GM12878 (cell line): ENCODE data around the gene LIF. TPM values are rescaled to one million over a fixed set of nuclear protein-coding genes. Genes with fewer than 3 reads are reported as not detected.

Experiments
- ATAC-seq: fragments of 200-7000 bp; cut with Tn5 transposase; 3 replicates; pipeline ENCODE4 v1.9.1; 2020; ENCODE audit warnings: mild to moderate bottlenecking, moderate library complexity
- BruUV-seq: library from RNA; stranded (reverse); fragments of 400-500 nt; replicated peaks from 2 replicates; lab custom pipeline; 2021; lab: Mats Ljungman, UMichigan
- CTCF ChIA-PET: fragments of 300-600 bp; sonication (Branson Sonifier 250); formaldehyde crosslinking; extraction: SDS; loops from one replicate; lab custom pipeline; 2021; ENCODE audit warnings: inconsistent platforms; lab: Yijun Ruan, JAX
- POLR2A ChIA-PET: fragments of 350-600 bp; formaldehyde crosslinking; extraction: SDS; loops from one replicate; lab custom pipeline; 2021; ENCODE audit warnings: inconsistent platforms; lab: Charles Lee
- RAD21 ChIA-PET: fragments of 300-600 bp; sonication (Branson Sonifier 250); formaldehyde crosslinking; loops from one replicate; lab custom pipeline; 2023; ENCODE audit warnings: antibody characterized with exemption; ENCODE audit not compliant: unreplicated experiment; lab: Charles Lee
- SMC1A ChIA-PET: fragments of 300-600 bp; sonication (Branson Sonifier 250); formaldehyde crosslinking; loops from one replicate; lab custom pipeline; 2023; ENCODE audit not compliant: unreplicated experiment, uncharacterized antibody; lab: Charles Lee
- DNase-seq: peaks from one replicate; pipeline ENCODE4 v3.0.0-alpha.2; 2011; ENCODE audit warnings: low read depth, low spot score
- FAIRE-seq: peaks from 3 replicates; lab custom pipeline; 2011; peaks lifted over from hg19 to GRCh38; lab: Jason Lieb, UNC
- H2AFZ ChIP-seq: 2 replicates; pipeline ENCODE4 v1.6.0; 2011; ENCODE audit warnings: low read depth, low read length, control low read depth; ENCODE audit not compliant: control insufficient read depth
- H3K27ac ChIP-seq: 2 replicates; pipeline ENCODE4 v1.5.1; 2011; ENCODE audit warnings: control low read depth; ENCODE audit not compliant: control insufficient read depth, insufficient read depth
- H3K27me3 ChIP-seq, 2 experiments: replicated peaks in 1 of 2; 2 replicates each; pipeline versions ENCODE4 v1.6.0 to v1.6.1; 2011; ENCODE audit warnings: low read length in 1 of 2; ENCODE audit not compliant: control insufficient read depth in 2 of 2, insufficient read depth in 2 of 2
- H3K36me3 ChIP-seq, 2 experiments: 2 replicates each; pipeline ENCODE4 v1.5.1; 2011; ENCODE audit warnings: low read length in 1 of 2; ENCODE audit not compliant: control insufficient read depth in 2 of 2, insufficient read depth in 2 of 2
- H3K4me1 ChIP-seq: 2 replicates; pipeline ENCODE4 v1.6.1; 2011; ENCODE audit warnings: mild to moderate bottlenecking, low read length, moderate library complexity, mixed read lengths; ENCODE audit not compliant: control insufficient read depth, insufficient read depth
- H3K4me2 ChIP-seq: 2 replicates; pipeline ENCODE4 v1.6.0; 2011; ENCODE audit warnings: control low read depth; ENCODE audit not compliant: control insufficient read depth, insufficient read depth
- H3K4me3 ChIP-seq: fragments of 200-600 bp; sonication (generic); 2 replicates; pipeline ENCODE4 v1.5.1; 2016
- H3K79me2 ChIP-seq: 2 replicates; pipeline ENCODE4 v1.6.0; 2011; ENCODE audit warnings: low read length; ENCODE audit not compliant: control insufficient read depth, insufficient read depth
- H3K9ac ChIP-seq: 2 replicates; pipeline ENCODE4 v1.8.0; 2011; ENCODE audit warnings: low read length, control low read depth, mixed read lengths; ENCODE audit not compliant: control insufficient read depth, insufficient read depth
- H3K9me3 ChIP-seq: replicated peaks from 3 replicates; pipeline ENCODE4 v1.5.1; 2011; ENCODE audit warnings: mild to moderate bottlenecking, low read length; ENCODE audit not compliant: control insufficient read depth, insufficient read depth
- H4K20me1 ChIP-seq: 2 replicates; pipeline ENCODE4 v1.6.0; 2011; ENCODE audit not compliant: control insufficient read depth, insufficient read depth
- ATF7 ChIP-seq: fragments of 450-650 bp; IDR thresholded peaks from 2 replicates; pipeline ENCODE4 v1.6.1; 2016; ENCODE audit warnings: low read depth, mild to moderate bottlenecking
- E2F8 ChIP-seq: fragments of 450-650 bp; IDR thresholded peaks from 2 replicates; pipeline ENCODE4 v1.6.1; 2018; ENCODE audit warnings: mild to moderate bottlenecking, low read depth, moderate library complexity; ENCODE audit not compliant: partially characterized antibody
- NFXL1 ChIP-seq: fragments of 450-650 bp; IDR thresholded peaks from 2 replicates; pipeline ENCODE4 v1.6.1; 2017; ENCODE audit warnings: antibody characterized with exemption, mild to moderate bottlenecking, borderline replicate concordance
- PBX3 ChIP-seq: IDR thresholded peaks from 2 replicates; pipeline ENCODE4 v1.6.1; 2011; ENCODE audit warnings: mild to moderate bottlenecking, low read depth, low read length, moderate library complexity; ENCODE audit not compliant: insufficient replicate concordance
- PML ChIP-seq: IDR thresholded peaks from 2 replicates; pipeline ENCODE4 v1.6.1; 2012; ENCODE audit warnings: low read length, inconsistent platforms
- RAD51 ChIP-seq: fragments of 450-650 bp; IDR thresholded peaks from 2 replicates; pipeline ENCODE4 v1.6.1; 2016; ENCODE audit warnings: moderate library complexity, mild to moderate bottlenecking, inconsistent platforms
- STAT3 ChIP-seq: IDR thresholded peaks from 2 replicates; pipeline ENCODE4 v1.6.1; 2011; ENCODE audit warnings: low read depth, low read length, improper control_type of control experiment
- TARDBP ChIP-seq: IDR thresholded peaks from 2 replicates; pipeline ENCODE4 v1.6.1; 2016; ENCODE audit warnings: borderline replicate concordance
- YBX1 ChIP-seq: fragments of 450-650 bp; IDR thresholded peaks from 2 replicates; pipeline ENCODE4 v1.6.1; 2016; ENCODE audit warnings: antibody characterized with exemption
- WGBS: methylation state at CpG from one replicate; pipeline ENCODE4 v1.1.6; 2016; ENCODE audit warnings: low lambda C conversion rate; ENCODE audit not compliant: insufficient replicate concordance, insufficient coverage; ENCODE audit errors: missing lambda C conversion rate; 5-methylcytosine and 5-hydroxymethylcytosine counted together
- in situ Hi-C: fragments of 300-500 bp; cut with MboI; formaldehyde crosslinking; loops from 9 replicates; pipeline ENCODE4 v1.14.3; 2018; ENCODE audit warnings: mixed read lengths
- intact Hi-C: fragments of 100-400 bp; cut with micrococcal nuclease; formaldehyde crosslinking; loops from one replicate; pipeline ENCODE4 v1.14.2; 2022; ENCODE audit not compliant: unreplicated experiment
- polyA plus RNA-seq, 11 experiments: library from polyadenylated mRNA; depleted of rRNA in 4 of 11; unstranded in 6 of 11; stranded (reverse) in 5 of 11; fragments of >200 nt; fragmentation: Nextera tagmentation in 4 of 11; fragmentation: Illumina TruSeq in 1 of 11; extraction: Ambion mirVana in 4 of 11; extraction: Trizol in 1 of 11; gene quantifications; 1 replicate in 1 of 11; 2 replicates in 10 of 11; pipeline versions ENCODE4 v1.2.1 to v1.2.3, GENCODE V29; 2011 to 2016; ENCODE audit warnings: inconsistent platforms in 2 of 11, missing spikeins in 2 of 11, low read depth in 1 of 11
- total RNA-seq, 4 experiments: library from RNA; depleted of rRNA in 3 of 4; stranded (reverse); fragments of >200 nt in 3 of 4; fragmentation: Illumina TruSeq in 1 of 4; extraction: Trizol in 1 of 4; gene quantifications; 2 replicates each; pipeline versions ENCODE4 v1.2.1 to v1.2.3, GENCODE V29; 2013 to 2021
- TF ChIP-seq, protein P1 (sequence below): fragments of 450-650 bp; IDR thresholded peaks from 2 replicates; pipeline ENCODE4 v1.6.1; 2016; ENCODE audit warnings: mild to moderate bottlenecking
- TF ChIP-seq, protein P2 (sequence below): fragments of 450-650 bp; IDR thresholded peaks from 2 replicates; pipeline ENCODE4 v1.6.1; 2017; ENCODE audit warnings: antibody characterized with exemption, mild to moderate bottlenecking, moderate library complexity

The LIF gene
- total and polyA plus RNA-seq, 10 of the 15 experiments (the other 5 are each of a cell fraction or from before 2014, with no cell fraction given) = 0.05 to 3.4 (median 0.97) TPM

DNA sequence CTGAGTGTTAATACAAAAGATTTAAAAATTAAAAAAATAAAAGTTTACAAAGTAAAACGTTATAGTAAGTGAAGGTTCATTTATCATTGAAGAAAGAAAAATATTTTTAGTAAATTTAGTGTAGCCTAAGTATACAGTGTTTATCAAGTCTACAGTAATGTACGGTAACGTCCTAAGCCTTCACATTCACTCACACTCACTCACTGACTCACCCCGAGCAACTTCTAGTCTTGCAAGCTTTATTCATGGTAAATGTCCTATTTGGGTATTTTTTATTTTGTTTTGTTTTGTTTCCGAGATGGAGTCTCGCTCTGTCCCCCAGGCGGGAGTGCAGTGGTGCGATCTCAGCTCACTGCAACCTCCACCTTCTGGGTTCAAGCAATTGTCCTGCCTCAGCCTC, 33.9 kb upstream of the LIF start:
- 55% methylated on average over 8 of the region's 8 CpGs for WGBS

More for the DNA sequence above, 33.9 kb upstream of the LIF start:
- intact Hi-C loops = loop anchor here (10.0 kb wide), 1 partner anchor 204 kb away; no protein-coding TSS in a partner anchor
- FAIRE-seq (no peak), DNase-seq (no peak), ATAC-seq (no peak)
- TF ChIP-seq, protein P1, sequence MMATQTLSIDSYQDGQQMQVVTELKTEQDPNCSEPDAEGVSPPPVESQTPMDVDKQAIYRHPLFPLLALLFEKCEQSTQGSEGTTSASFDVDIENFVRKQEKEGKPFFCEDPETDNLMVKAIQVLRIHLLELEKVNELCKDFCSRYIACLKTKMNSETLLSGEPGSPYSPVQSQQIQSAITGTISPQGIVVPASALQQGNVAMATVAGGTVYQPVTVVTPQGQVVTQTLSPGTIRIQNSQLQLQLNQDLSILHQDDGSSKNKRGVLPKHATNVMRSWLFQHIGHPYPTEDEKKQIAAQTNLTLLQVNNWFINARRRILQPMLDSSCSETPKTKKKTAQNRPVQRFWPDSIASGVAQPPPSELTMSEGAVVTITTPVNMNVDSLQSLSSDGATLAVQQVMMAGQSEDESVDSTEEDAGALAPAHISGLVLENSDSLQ = no peak
- TF ChIP-seq YBX1 (no peak), E2F8 (no peak), TARDBP (no peak), PML (no peak), ATF7 (no peak), NFXL1 (no peak), STAT3 (no peak), RAD51 (no peak), PBX3 (no peak)
- TF ChIP-seq, protein P2, sequence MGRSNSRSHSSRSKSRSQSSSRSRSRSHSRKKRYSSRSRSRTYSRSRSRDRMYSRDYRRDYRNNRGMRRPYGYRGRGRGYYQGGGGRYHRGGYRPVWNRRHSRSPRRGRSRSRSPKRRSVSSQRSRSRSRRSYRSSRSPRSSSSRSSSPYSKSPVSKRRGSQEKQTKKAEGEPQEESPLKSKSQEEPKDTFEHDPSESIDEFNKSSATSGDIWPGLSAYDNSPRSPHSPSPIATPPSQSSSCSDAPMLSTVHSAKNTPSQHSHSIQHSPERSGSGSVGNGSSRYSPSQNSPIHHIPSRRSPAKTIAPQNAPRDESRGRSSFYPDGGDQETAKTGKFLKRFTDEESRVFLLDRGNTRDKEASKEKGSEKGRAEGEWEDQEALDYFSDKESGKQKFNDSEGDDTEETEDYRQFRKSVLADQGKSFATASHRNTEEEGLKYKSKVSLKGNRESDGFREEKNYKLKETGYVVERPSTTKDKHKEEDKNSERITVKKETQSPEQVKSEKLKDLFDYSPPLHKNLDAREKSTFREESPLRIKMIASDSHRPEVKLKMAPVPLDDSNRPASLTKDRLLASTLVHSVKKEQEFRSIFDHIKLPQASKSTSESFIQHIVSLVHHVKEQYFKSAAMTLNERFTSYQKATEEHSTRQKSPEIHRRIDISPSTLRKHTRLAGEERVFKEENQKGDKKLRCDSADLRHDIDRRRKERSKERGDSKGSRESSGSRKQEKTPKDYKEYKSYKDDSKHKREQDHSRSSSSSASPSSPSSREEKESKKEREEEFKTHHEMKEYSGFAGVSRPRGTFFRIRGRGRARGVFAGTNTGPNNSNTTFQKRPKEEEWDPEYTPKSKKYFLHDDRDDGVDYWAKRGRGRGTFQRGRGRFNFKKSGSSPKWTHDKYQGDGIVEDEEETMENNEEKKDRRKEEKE = no peak
- Histone ChIP-seq H3K27me3 (no peaks in the 10 kb centered on the region; a peak in 1 of 4 replicates), H3K4me1 (no peaks in the 10 kb centered on the region), H4K20me1 (no peaks in the 10 kb centered on the region), H3K4me3 (no peak overlapping the region), H3K9ac (no peak overlapping the region), H2AFZ (no peak overlapping the region), H3K9me3 (no peaks in the 10 kb centered on the region), H3K27ac (no peak overlapping the region), H3K4me2 (no peak overlapping the region), H3K79me2 (no peaks in the 10 kb centered on the region), H3K36me3 (no peaks in the 10 kb centered on the region)
- CTCF ChIA-PET = interaction anchor here (1.0 to 2.7 kb wide), 8 partner anchors 8 to 173 kb away, joined by 3 to 16 read pairs (median 4); partner anchors contain the start of gene RNF215
- RAD21 ChIA-PET = interaction anchor here (1.2 kb wide), 1 partner anchor 44 kb away, joined by 3 read pairs; no protein-coding TSS in a partner anchor
- in situ Hi-C loops = no loop called here
- no TSS peak for BruUV-seq
- SMC1A ChIA-PET = interaction anchor here (0.6 to 1.5 kb wide), 6 partner anchors 8 to 761 kb away, joined by 3 to 10 read pairs (median 3); partner anchors contain the start of gene CASTOR1
- POLR2A ChIA-PET = interaction anchor here (0.7 kb wide), 2 partner anchors 9 to 447 kb away, joined by 6 read pairs; no protein-coding TSS in a partner anchor
